ENCODE data around the gene SH3BGR.

Gene SH3BGR

GRCh38 chr21:39546522-39546921 is 94.8 kb downstream of the SH3BGR start:
- H3K27me3 Mint-ChIP-seq (ENCODE audit: low read depth), result peaks cover 1% of the 10 kb centered on the region
- H3K9me3 Mint-ChIP-seq, result peaks cover 18% of the 10 kb centered on the region
- H3K4me1 Mint-ChIP-seq, result no peaks in the 10 kb centered on the region
- H3K36me3 Mint-ChIP-seq (ENCODE audit: low read depth), result no peaks in the 10 kb centered on the region
- H3K4me3 Mint-ChIP-seq, result no peak overlapping the region
- TF ChIP-seq CTCF (IDR thresholded peaks at IDR 0.05; ENCODE audit: unreplicated experiment in 3 of 3), result no peak
- no peak overlapping the region for H3K27ac Mint-ChIP-seq

GRCh38 chr21:39552856-39553255 is 101.1 kb downstream of the SH3BGR start:
- Mint-ChIP-seq H3K27ac (no peak overlapping the region), H3K9me3 (peaks cover 10% of the 10 kb centered on the region), H3K27me3 (ENCODE audit: low read depth) (peaks cover 4% of the 10 kb centered on the region), H3K4me3 (no peak overlapping the region), H3K36me3 (ENCODE audit: low read depth) (no peaks in the 10 kb centered on the region), H3K4me1 (peaks cover 4% of the 10 kb centered on the region)
- no peak for TF ChIP-seq CTCF (IDR thresholded peaks at IDR 0.05; ENCODE audit: unreplicated experiment in 3 of 3)

- no peak overlapping the region for H3K4me3 Mint-ChIP-seq
- H3K27ac Mint-ChIP-seq, result no peak overlapping the region
- H3K4me1 Mint-ChIP-seq, result peaks cover 4% of the 10 kb centered on the region
- TF ChIP-seq CTCF (IDR thresholded peaks at IDR 0.05; ENCODE audit: unreplicated experiment in 3 of 3), result no peak
- H3K9me3 Mint-ChIP-seq, result peaks cover 10% of the 10 kb centered on the region
- H3K36me3 Mint-ChIP-seq (ENCODE audit: low read depth), result no peaks in the 10 kb centered on the region
- peaks cover 4% of the 10 kb centered on the region for H3K27me3 Mint-ChIP-seq (ENCODE audit: low read depth)
Measured at GRCh38 chr21:39553331-39553730, 101.6 kb downstream of the SH3BGR start.

GRCh38 chr21:39555911-39556590 is 104.3 kb downstream of the SH3BGR start:
- H3K4me3 Mint-ChIP-seq, result no peak overlapping the region
- H3K27me3 Mint-ChIP-seq (ENCODE audit: low read depth), result peaks cover 8% of the 10 kb centered on the region
- H3K4me1 Mint-ChIP-seq, result peaks cover 4% of the 10 kb centered on the region
- no peak for TF ChIP-seq CTCF (IDR thresholded peaks at IDR 0.05; ENCODE audit: unreplicated experiment in 3 of 3)
- H3K27ac Mint-ChIP-seq, result peak overlapping the region in 1 of 3 experiments; percentile 69
- peaks cover 8% of the 10 kb centered on the region for H3K9me3 Mint-ChIP-seq
- H3K36me3 Mint-ChIP-seq (ENCODE audit: low read depth), result no peaks in the 10 kb centered on the region

- no peak for TF ChIP-seq CTCF (IDR thresholded peaks at IDR 0.05; ENCODE audit: unreplicated experiment in 3 of 3)
- H3K27me3 Mint-ChIP-seq (ENCODE audit: low read depth), result peaks cover 4% of the 10 kb centered on the region
- no peak overlapping the region for H3K4me3 Mint-ChIP-seq
- no peaks in the 10 kb centered on the region for H3K36me3 Mint-ChIP-seq (ENCODE audit: low read depth)
- peaks cover 3% of the 10 kb centered on the region for H3K9me3 Mint-ChIP-seq
- H3K4me1 Mint-ChIP-seq, result no peaks in the 10 kb centered on the region
- no peak overlapping the region for H3K27ac Mint-ChIP-seq
Measured at GRCh38 chr21:39559511-39559910, 107.7 kb downstream of the SH3BGR start.

- peaks cover 3% of the 10 kb centered on the region for H3K9me3 Mint-ChIP-seq
Measured at GRCh38 chr21:39561140-39561539, 109.4 kb downstream of the SH3BGR start.

More at GRCh38 chr21:39561140-39561539, 109.4 kb downstream of the SH3BGR start:
- Mint-ChIP-seq H3K4me1 (no peaks in the 10 kb centered on the region), H3K4me3 (no peak overlapping the region), H3K27ac (no peak overlapping the region), H3K36me3 (ENCODE audit: low read depth) (no peaks in the 10 kb centered on the region), H3K27me3 (ENCODE audit: low read depth) (peaks cover 4% of the 10 kb centered on the region)
- no peak for TF ChIP-seq CTCF (IDR thresholded peaks at IDR 0.05; ENCODE audit: unreplicated experiment in 3 of 3)

All from nephron (organoid).